GM23338 (cell line): ENCODE measurements around the gene KCTD17. TPM values are rescaled to one million over a fixed set of nuclear protein-coding genes. Genes with fewer than 3 reads are reported as not detected.

Experiments
- ATAC-seq: fragments of 200-7000 bp; cut with Tn5 transposase; 3 replicates; pipeline ENCODE4 v1.9.1; 2020
- DNase-seq: peaks from one replicate; pipeline ENCODE4 v3.0.0-alpha.2; 2015; ENCODE audit warnings: low spot score
- H2AFZ ChIP-seq: fragments of 200-600 bp; sonication (generic); 2 replicates; pipeline ENCODE4 v1.8.0; 2016; ENCODE audit warnings: antibody characterized with exemption, mild to moderate bottlenecking, moderate library complexity
- H3F3A ChIP-seq: fragments of 200-600 bp; sonication (generic); replicated peaks from 2 replicates; pipeline ENCODE4 v1.8.0; 2017; ENCODE audit warnings: antibody characterized with exemption, mixed run types, low read depth
- H3K27ac ChIP-seq: fragments of 200-600 bp; sonication (generic); 2 replicates; pipeline ENCODE4 v1.6.1; 2016; ENCODE audit warnings: low read depth
- H3K27me3 ChIP-seq: fragments of 200-600 bp; sonication (generic); 2 replicates; pipeline ENCODE4 v1.8.0; 2016; ENCODE audit warnings: mild to moderate bottlenecking, mixed run types, moderate library complexity; ENCODE audit not compliant: insufficient read depth
- H3K36me3 ChIP-seq: fragments of 200-600 bp; sonication (generic); 2 replicates; pipeline ENCODE4 v1.8.0; 2016; ENCODE audit warnings: mild to moderate bottlenecking; ENCODE audit not compliant: insufficient read depth
- H3K4me1 ChIP-seq: fragments of 200-600 bp; sonication (generic); 2 replicates; pipeline ENCODE4 v1.8.0; 2016; ENCODE audit warnings: mild to moderate bottlenecking, moderate library complexity; ENCODE audit not compliant: insufficient read depth
- H3K4me2 ChIP-seq: fragments of 200-600 bp; sonication (generic); 2 replicates; pipeline ENCODE4 v1.7.1; 2017; ENCODE audit warnings: mixed run types
- H3K4me3 ChIP-seq: fragments of 200-600 bp; sonication (generic); 2 replicates; pipeline ENCODE4 v1.6.1; 2016; ENCODE audit warnings: mixed run types
- H3K79me2 ChIP-seq: fragments of 200-600 bp; sonication (generic); replicated peaks from 2 replicates; pipeline ENCODE4 v1.8.0; 2017; ENCODE audit warnings: mild to moderate bottlenecking; ENCODE audit not compliant: insufficient read depth
- H3K9me2 ChIP-seq: fragments of 200-600 bp; sonication (generic); 2 replicates; pipeline ENCODE4 v1.8.0; 2017; ENCODE audit not compliant: insufficient read depth
- H4K20me1 ChIP-seq: fragments of 200-600 bp; sonication (generic); replicated peaks from 2 replicates; pipeline ENCODE4 v1.8.0; 2017; ENCODE audit warnings: mild to moderate bottlenecking; ENCODE audit not compliant: insufficient read depth
- H3K27ac Mint-ChIP-seq: 2 replicates; pipeline ENCODE4 v1.8.0; 2020; ENCODE audit warnings: inconsistent platforms, mild to moderate bottlenecking, moderate library complexity, mixed read lengths
- H3K27me3 Mint-ChIP-seq: 3 replicates; pipeline ENCODE4 v1.8.0; 2022; ENCODE audit warnings: low read depth, mild to moderate bottlenecking, moderate library complexity, mixed read lengths, inconsistent platforms; ENCODE audit not compliant: insufficient read depth, poor library complexity
- H3K36me3 Mint-ChIP-seq: 3 replicates; pipeline ENCODE4 v1.8.0; 2021; ENCODE audit warnings: low read depth, mild to moderate bottlenecking, inconsistent platforms, moderate library complexity, mixed read lengths
- H3K4me1 Mint-ChIP-seq: 3 replicates; pipeline ENCODE4 v1.8.0; 2020; ENCODE audit warnings: mild to moderate bottlenecking, inconsistent platforms, mixed read lengths
- H3K4me3 Mint-ChIP-seq: 3 replicates; pipeline ENCODE4 v1.8.0; 2021; ENCODE audit warnings: moderate library complexity, mild to moderate bottlenecking, inconsistent platforms, mixed read lengths
- H3K9me3 Mint-ChIP-seq: 3 replicates; pipeline ENCODE4 v1.8.0; 2020; ENCODE audit warnings: moderate library complexity, mild to moderate bottlenecking, inconsistent platforms, mixed read lengths
- CREB1 ChIP-seq: fragments of 250-450 bp; sonication (Bioruptor Pico); IDR thresholded peaks from 2 replicates; pipeline ENCODE4 v1.5.0; 2020; ENCODE audit warnings: low read depth, mild to moderate bottlenecking, moderate library complexity
- CTCF ChIP-seq, 2 experiments: fragments of 200-600 bp in 1 of 2; sonication (generic) in 1 of 2; conservative IDR thresholded peaks; 2 replicates each; pipeline versions ENCODE4 v1.5.1 to v1.6.1; 2016 to 2017; ENCODE audit warnings: antibody characterized with exemption in 2 of 2, low read depth in 2 of 2, mild to moderate bottlenecking in 2 of 2, moderate library complexity in 1 of 2
- ETS1 ChIP-seq: IDR thresholded peaks from 2 replicates; pipeline ENCODE4 v1.6.1; 2016; ENCODE audit warnings: antibody characterized with exemption
- EZH2 ChIP-seq: fragments of 200-600 bp; sonication (generic); IDR thresholded peaks from one replicate; pipeline ENCODE4 v1.8.0; 2017; ENCODE audit warnings: antibody characterized with exemption, mild to moderate bottlenecking, low read depth; ENCODE audit not compliant: unreplicated experiment
- EZH2phosphoT487 ChIP-seq: fragments of 200-600 bp; sonication (generic); IDR thresholded peaks from one replicate; pipeline ENCODE4 v1.8.1; 2018; ENCODE audit warnings: antibody characterized with exemption; ENCODE audit not compliant: unreplicated experiment
- JUNB ChIP-seq: IDR thresholded peaks from one replicate; pipeline ENCODE4 v1.6.1; 2016; ENCODE audit warnings: antibody characterized with exemption; ENCODE audit not compliant: unreplicated experiment
- NANOG ChIP-seq: IDR thresholded peaks from 2 replicates; pipeline ENCODE4 v1.6.1; 2016; ENCODE audit warnings: antibody characterized with exemption, borderline replicate concordance
- POLR2AphosphoS5 ChIP-seq: IDR thresholded peaks from 2 replicates; pipeline ENCODE4 v1.6.1; 2016; ENCODE audit warnings: antibody characterized with exemption, low read depth
- REST ChIP-seq: IDR thresholded peaks from one replicate; pipeline ENCODE4 v1.6.1; 2018; ENCODE audit warnings: antibody characterized with exemption; ENCODE audit not compliant: unreplicated experiment
- STAT1 ChIP-seq: IDR thresholded peaks from one replicate; pipeline ENCODE4 v1.6.1; 2016; ENCODE audit warnings: antibody characterized with exemption; ENCODE audit not compliant: unreplicated experiment
- ZNF114 ChIP-seq: fragments of 250-450 bp; sonication (Bioruptor Pico); IDR thresholded peaks from 2 replicates; pipeline ENCODE4 v1.5.0; 2020; ENCODE audit warnings: mild to moderate bottlenecking, moderate library complexity
- ZNF331 ChIP-seq: fragments of 250-450 bp; sonication (Bioruptor Pico); IDR thresholded peaks from 2 replicates; pipeline ENCODE4 v1.5.0; 2020; ENCODE audit warnings: low read depth, mild to moderate bottlenecking, moderate library complexity
- ZNF462 ChIP-seq: fragments of 250-450 bp; sonication (Bioruptor Pico); IDR thresholded peaks from 2 replicates; pipeline ENCODE4 v1.5.0; 2020; ENCODE audit warnings: mild to moderate bottlenecking, moderate library complexity
- polyA plus RNA-seq: library from polyadenylated mRNA; unstranded; fragments of >200 nt; fragmentation: Nextera tagmentation; extraction: Ambion mirVana; gene quantifications from 2 replicates; pipeline ENCODE4 v1.2.1, GENCODE V29; 2016
- total RNA-seq: library from RNA; depleted of rRNA; stranded (reverse); fragments of >200 nt; shearing (Covaris generic); gene quantifications from 2 replicates; pipeline ENCODE4 v1.2.3, GENCODE V29; 2014

KCTD17 gene
- total and polyA plus RNA-seq, 2 experiments from 2014 or later: 25.1 to 35.0 TPM

GRCh38 chr22:37075046-37075445 is 23.5 kb downstream of the KCTD17 start:
- no peaks in the 10 kb centered on the region for H3K9me3 Mint-ChIP-seq
- no peaks in the 10 kb centered on the region for H3K36me3 ChIP-seq

More at GRCh38 chr22:37075046-37075445, 23.5 kb downstream of the KCTD17 start:
- Histone ChIP-seq H3K9me2 (0 out of 2 replicates have a peak, but pooled peaks cover 8% of the 10 kb centered on the region), H3F3A (0 out of 2 replicates have a peak, but pooled peaks cover 3% of the 10 kb centered on the region), H2AFZ (no peak overlapping the region), H3K4me2 (no peak overlapping the region), H3K4me1 (peaks cover 3% of the 10 kb centered on the region; the same call in 1 of the 2 replicates), H3K27ac (no peak overlapping the region), H4K20me1 (no peaks in the 10 kb centered on the region), H3K4me3 (no peak overlapping the region), H3K79me2 (no peaks in the 10 kb centered on the region), H3K27me3 (peaks cover 50% of the 10 kb centered on the region)
- Mint-ChIP-seq H3K27ac (no peak overlapping the region), H3K27me3 (peaks cover 42% of the 10 kb centered on the region), H3K36me3 (no peaks in the 10 kb centered on the region), H3K4me3 (no peak overlapping the region), H3K4me1 (peaks cover 4% of the 10 kb centered on the region)
- ATAC-seq: no peak
- TF ChIP-seq ZNF331 (CRISPR knock-in tag) (no peak), REST (no peak), POLR2AphosphoS5 (no peak), EZH2 (no peak), CTCF (conservative IDR thresholded peaks at IDR 0.05; ENCODE audit: low read depth in 2 of 2) (no peak), STAT1 (no peak), JUNB (no peak), ETS1 (no peak), ZNF114 (no peak), ZNF462 (CRISPR knock-in tag) (no peak), EZH2phosphoT487 (no peak), CREB1 (no peak), NANOG (no peak)
- no peak for DNase-seq
